Ureter (tissue), 1 donor: ENCODE measurements around the gene TLR8. TPM values are rescaled to one million over a fixed set of nuclear protein-coding genes. Genes with fewer than 3 reads are reported as not detected.

Experiments used
- DNase-seq: peaks from one replicate; pipeline ENCODE4 v3.0.0-alpha.2; 2020; ENCODE audit warnings: low spot score
- total RNA-seq: library from RNA; stranded (reverse); gene quantifications from one replicate; pipeline ENCODE4 v1.2.4, GENCODE V29; 2023
- donor health status: DM: yes; HTN: yes; CAD: no.

The TLR8 gene
- total RNA-seq, 1 donor from 2014 or later: 0.89 TPM

DNA sequence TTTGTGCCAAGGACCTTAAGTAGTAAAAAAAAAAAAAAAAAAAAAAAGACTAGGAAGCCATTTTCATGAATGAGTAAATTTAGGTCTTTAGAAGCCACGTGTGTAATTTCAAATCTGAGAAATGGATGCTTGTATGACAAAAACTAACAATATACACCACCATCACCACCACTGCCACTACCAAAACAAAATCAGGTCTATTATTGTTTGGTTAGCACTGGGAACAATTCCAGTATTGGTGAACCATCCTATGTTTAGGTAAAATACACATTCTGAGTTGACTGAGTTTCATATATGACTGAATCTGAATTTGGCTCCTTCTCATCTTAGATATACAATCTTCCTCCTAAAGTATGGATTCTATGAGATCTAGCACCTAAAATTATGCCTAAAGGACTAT is 59.7 kb downstream of the TLR8 start:
- DNase-seq: no peak

DNA sequence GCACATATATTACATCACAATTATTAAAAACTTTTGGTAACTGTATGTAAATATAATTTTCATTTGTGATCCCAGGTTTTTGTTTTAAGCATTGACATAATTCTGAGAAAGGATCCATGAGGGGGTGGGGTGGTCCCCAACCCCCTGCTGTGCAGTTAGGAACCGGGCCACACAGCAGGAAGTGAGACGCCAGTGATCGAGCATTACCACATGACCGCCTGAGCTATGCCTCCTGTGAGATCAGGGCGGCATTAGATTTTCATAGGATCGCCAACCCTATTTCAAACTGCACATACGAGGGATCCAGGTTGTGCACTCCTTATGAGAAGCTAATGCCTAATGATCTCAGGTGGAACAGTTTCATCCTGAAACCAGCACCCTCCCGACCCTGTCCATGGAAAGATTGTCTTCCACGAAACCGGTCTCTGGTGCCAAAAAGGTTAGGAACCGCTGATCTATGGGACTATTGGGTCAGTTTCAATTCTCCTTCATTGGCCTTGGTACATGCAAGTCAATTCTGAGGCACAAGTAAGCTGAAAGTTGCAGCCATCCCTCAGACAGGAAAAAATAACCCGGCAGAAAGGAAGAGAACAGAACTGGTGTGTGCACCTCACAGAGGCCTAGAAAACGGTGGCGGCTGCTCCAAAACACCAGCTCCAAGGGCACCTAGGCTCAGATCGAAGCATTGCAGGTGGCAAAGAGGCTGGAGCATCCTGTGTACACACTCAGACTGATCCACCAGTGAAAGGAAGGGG is 61.5 kb downstream of the TLR8 start:
- DNase-seq: no peak

DNA sequence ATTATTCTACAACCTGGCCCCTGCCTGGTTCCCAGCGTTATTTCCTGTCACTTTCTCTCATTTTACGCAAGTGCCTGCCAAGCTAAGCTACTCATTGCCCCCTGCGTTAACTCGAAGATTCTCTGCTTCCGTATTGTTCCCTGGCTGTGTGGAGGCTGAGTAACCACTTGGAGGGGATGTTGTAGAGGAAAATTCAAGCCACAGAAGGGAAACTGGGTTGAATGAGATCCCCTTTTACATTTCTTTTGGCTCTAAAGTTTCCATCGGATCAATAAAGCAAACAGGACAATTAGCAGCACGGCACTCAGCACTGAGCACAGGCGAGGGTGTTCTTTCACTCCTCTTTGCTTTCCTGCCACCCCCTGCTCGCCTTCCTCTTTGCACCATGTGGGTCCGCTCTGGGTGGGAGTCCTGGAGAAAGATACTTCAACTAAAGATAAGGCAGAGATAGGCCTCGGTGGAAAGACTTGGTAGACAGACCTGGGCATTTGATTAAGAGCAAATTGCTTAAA is 64.3 kb downstream of the TLR8 start:
- DNase-seq: no peak

DNA sequence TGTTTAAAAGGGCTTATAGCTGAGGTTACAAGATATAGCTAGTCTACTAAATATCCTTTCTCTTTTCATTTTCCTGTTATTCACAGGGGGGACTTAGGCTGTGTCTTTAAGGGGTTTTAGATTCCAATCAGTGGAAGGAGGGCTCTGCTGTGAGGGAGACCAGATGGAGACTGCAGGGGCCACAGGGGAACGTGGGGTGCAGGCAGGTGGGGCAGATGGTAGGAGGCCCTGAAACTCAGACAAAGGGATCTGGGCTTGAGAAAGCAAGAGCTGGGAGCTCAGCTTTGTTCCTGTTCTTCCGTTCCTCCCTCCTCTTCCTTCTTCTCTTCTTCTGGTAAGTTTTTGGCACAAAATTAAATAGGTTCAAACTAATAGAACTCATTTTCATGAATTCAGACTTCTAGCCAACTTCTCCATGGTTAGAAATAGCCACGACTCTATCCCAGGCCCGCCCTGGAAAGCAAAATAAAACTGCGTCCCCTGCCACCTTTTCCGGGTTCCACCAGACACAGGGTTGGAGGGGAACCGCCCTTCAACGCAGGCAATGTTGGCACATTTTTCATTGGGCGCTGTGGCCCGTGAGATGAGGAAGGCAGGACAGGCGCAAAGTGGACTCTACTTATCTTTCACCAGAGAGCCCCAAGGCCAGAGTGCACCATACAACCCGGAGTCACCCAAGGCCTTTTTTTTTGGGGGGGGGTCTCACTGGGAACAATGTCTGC is 65.0 kb downstream of the TLR8 start:
- DNase-seq: no peak

DNA sequence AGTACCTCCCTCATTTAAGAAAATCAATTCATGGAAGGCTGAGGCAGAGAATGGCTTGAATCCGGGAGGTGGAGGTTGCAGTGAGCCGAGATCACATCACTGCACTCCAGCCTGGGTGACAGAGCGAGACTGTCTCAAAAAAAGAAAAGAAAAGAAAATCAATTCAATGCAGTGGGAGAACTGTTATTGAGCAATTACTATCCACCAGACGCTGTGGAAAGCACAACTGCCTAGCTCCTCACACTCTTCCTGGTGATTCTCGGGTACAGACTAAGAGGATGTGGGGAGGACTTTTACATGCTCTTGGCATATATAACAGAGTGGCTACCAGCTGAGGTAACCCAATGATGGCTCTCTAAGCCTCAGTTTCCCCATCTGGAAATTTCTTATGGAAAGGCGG is 65.8 kb downstream of the TLR8 start:
- DNase-seq: no peak

Other genes with a start within 250 kb of the TLR8 start
- 48.2 TPM for gene PRPS2, start 115.2 kb upstream of the TLR8 start, total RNA-seq
- gene TLR7, start 39.5 kb upstream of the TLR8 start, total RNA-seq: 1.0 TPM
- 3,112 TPM for gene TMSB4X, start 68.5 kb downstream of the TLR8 start, total RNA-seq
- 0.26 TPM for gene FAM9C, start 138.0 kb downstream of the TLR8 start, total RNA-seq